Smooth muscle cell (in vitro differentiated cells): ENCODE measurements around the gene MAPKAPK2. TPM values are rescaled to one million over a fixed set of nuclear protein-coding genes. Genes with fewer than 3 reads are reported as not detected.

Source experiments
- DNase-seq: peaks from one replicate; lab custom pipeline; 2025; ENCODE audit not compliant: unreplicated experiment; lab: John Stamatoyannopoulos, UW
- H2AFZ ChIP-seq: fragments of 200-600 bp; sonication (generic); 2 replicates; pipeline ENCODE4 v1.6.0; 2016; ENCODE audit warnings: antibody characterized with exemption, low read depth, mild to moderate bottlenecking
- H3F3A ChIP-seq: fragments of 200-600 bp; sonication (generic); 2 replicates; pipeline ENCODE4 v1.6.0; 2017; ENCODE audit warnings: antibody characterized with exemption, low read depth
- H3K27ac ChIP-seq: fragments of 200-600 bp; sonication (generic); 2 replicates; pipeline ENCODE4 v1.5.1; 2016; ENCODE audit warnings: low read depth, mild to moderate bottlenecking
- H3K27me3 ChIP-seq: fragments of 200-600 bp; sonication (generic); 2 replicates; pipeline ENCODE4 v1.6.1; 2016; ENCODE audit warnings: low read depth, mild to moderate bottlenecking
- H3K36me3 ChIP-seq: fragments of 200-600 bp; sonication (generic); 2 replicates; pipeline ENCODE4 v1.5.1; 2016; ENCODE audit warnings: low read depth
- H3K4me1 ChIP-seq: fragments of 200-600 bp; sonication (generic); 2 replicates; pipeline ENCODE4 v1.5.1; 2016; ENCODE audit warnings: low read depth
- H3K4me2 ChIP-seq: fragments of 200-600 bp; sonication (generic); 2 replicates; pipeline ENCODE4 v1.6.0; 2016; ENCODE audit warnings: mild to moderate bottlenecking
- H3K4me3 ChIP-seq: fragments of 200-600 bp; sonication (generic); 2 replicates; pipeline ENCODE4 v1.5.1; 2016; ENCODE audit warnings: mild to moderate bottlenecking
- H3K79me2 ChIP-seq: fragments of 200-600 bp; sonication (generic); 2 replicates; pipeline ENCODE4 v1.6.0; 2016; ENCODE audit warnings: low read depth, mild to moderate bottlenecking
- H3K9ac ChIP-seq: fragments of 200-600 bp; sonication (generic); 2 replicates; pipeline ENCODE4 v1.6.0; 2016; ENCODE audit warnings: low read depth
- H3K9me3 ChIP-seq: fragments of 200-600 bp; sonication (generic); replicated peaks from 2 replicates; pipeline ENCODE4 v1.5.1; 2016; ENCODE audit warnings: low read depth
- H4K20me1 ChIP-seq: fragments of 200-600 bp; sonication (generic); 2 replicates; pipeline ENCODE4 v1.6.0; 2016; ENCODE audit warnings: low read depth
- CTCF ChIP-seq: fragments of 200-600 bp; sonication (generic); IDR thresholded peaks from 2 replicates; pipeline ENCODE4 v1.5.1; 2017; ENCODE audit warnings: borderline replicate concordance, mild to moderate bottlenecking, antibody characterized with exemption; ENCODE audit not compliant: insufficient read depth, poor library complexity, severe bottlenecking
- WGBS: methylation state at CpG from one replicate; pipeline ENCODE4 v1.1.7; 2016; ENCODE audit warnings: low lambda C conversion rate; 5-methylcytosine and 5-hydroxymethylcytosine counted together
- polyA plus RNA-seq: library from polyadenylated mRNA; unstranded; fragments of >200 nt; fragmentation: Nextera tagmentation; extraction: Ambion mirVana; gene quantifications from 2 replicates; pipeline ENCODE4 v1.2.1, GENCODE V29; 2016
- total RNA-seq: library from RNA; depleted of rRNA; stranded (reverse); fragments of >200 nt; gene quantifications from 2 replicates; pipeline ENCODE4 v1.2.3, GENCODE V29; 2014

MAPKAPK2 gene
- total and polyA plus RNA-seq, 2 experiments from 2014 or later, result 14.3 to 40.9 TPM

GRCh38 chr1:206658981-206659273, 25.8 kb upstream of the MAPKAPK2 start:
- Histone ChIP-seq H3K9me3 (no peaks in the 10 kb centered on the region), H3K27me3 (peaks cover 29% of the 10 kb centered on the region), H3K27ac (no peak overlapping the region), H4K20me1 (no peaks in the 10 kb centered on the region), H3K79me2 (no peaks in the 10 kb centered on the region), H3K36me3 (no peaks in the 10 kb centered on the region), H3F3A (no peaks in the 10 kb centered on the region), H3K4me3 (no peak overlapping the region), H3K9ac (no peak overlapping the region), H3K4me2 (no peak overlapping the region), H2AFZ (no peak overlapping the region), H3K4me1 (peaks cover 20% of the 10 kb centered on the region)
- DNase-seq, result no peak
- TF ChIP-seq CTCF, result no peak
- 60% methylated on average over 6 of the region's 7 CpGs for WGBS

- Histone ChIP-seq H4K20me1 (no peaks in the 10 kb centered on the region), H3K4me1 (peaks cover 21% of the 10 kb centered on the region), H2AFZ (no peak overlapping the region), H3F3A (no peaks in the 10 kb centered on the region), H3K9me3 (no peaks in the 10 kb centered on the region), H3K4me3 (no peak overlapping the region), H3K79me2 (no peaks in the 10 kb centered on the region), H3K27ac (no peak overlapping the region), H3K36me3 (no peaks in the 10 kb centered on the region), H3K27me3 (peaks cover 39% of the 10 kb centered on the region), H3K4me2 (no peak overlapping the region), H3K9ac (no peak overlapping the region)
- no peak for TF ChIP-seq CTCF
- 89% methylated on average over 4 of the region's 4 CpGs for WGBS
- DNase-seq, result no peak
Measured at GRCh38 chr1:206660136-206660535, 24.6 kb upstream of the MAPKAPK2 start.

GRCh38 chr1:206661161-206661820, 23.4 kb upstream of the MAPKAPK2 start:
- no peak for TF ChIP-seq CTCF
- H3K9me3 ChIP-seq, result no peaks in the 10 kb centered on the region
- no peaks in the 10 kb centered on the region for H3F3A ChIP-seq
- H3K4me1 ChIP-seq, result peaks cover 21% of the 10 kb centered on the region
- no peaks in the 10 kb centered on the region for H4K20me1 ChIP-seq
- no peak overlapping the region for H3K27ac ChIP-seq
- DNase-seq, result no peak
- WGBS, result 93% methylated on average over 11 of the region's 11 CpGs
- no peak overlapping the region for H3K4me3 ChIP-seq
- H2AFZ ChIP-seq, result no peak overlapping the region
- peaks cover 44% of the 10 kb centered on the region for H3K27me3 ChIP-seq
- no peaks in the 10 kb centered on the region for H3K36me3 ChIP-seq
- H3K4me2 ChIP-seq, result no peak overlapping the region
- no peak overlapping the region for H3K9ac ChIP-seq
- no peaks in the 10 kb centered on the region for H3K79me2 ChIP-seq

- WGBS, result 72% methylated on average over 3 of the region's 3 CpGs
- no peak for TF ChIP-seq CTCF
- no peak for DNase-seq
- Histone ChIP-seq H3F3A (no peaks in the 10 kb centered on the region), H3K79me2 (no peaks in the 10 kb centered on the region), H2AFZ (no peak overlapping the region), H3K4me3 (no peak overlapping the region), H3K9me3 (no peaks in the 10 kb centered on the region), H3K4me2 (no peak overlapping the region), H3K9ac (no peak overlapping the region), H3K27me3 (peaks cover 44% of the 10 kb centered on the region), H3K36me3 (no peaks in the 10 kb centered on the region), H4K20me1 (no peaks in the 10 kb centered on the region), H3K27ac (no peak overlapping the region), H3K4me1 (peaks cover 21% of the 10 kb centered on the region)
Measured at GRCh38 chr1:206662396-206663092, 22.2 kb upstream of the MAPKAPK2 start.
